ENCODE measurements around the gene HNRNPLL. TPM values are rescaled to one million over a fixed set of nuclear protein-coding genes. Genes with fewer than 3 reads are reported as not detected.

HNRNPLL gene
- total and polyA plus RNA-seq, 4 donors: 53.2 to 85.3 (median 59.7) TPM

DNA sequence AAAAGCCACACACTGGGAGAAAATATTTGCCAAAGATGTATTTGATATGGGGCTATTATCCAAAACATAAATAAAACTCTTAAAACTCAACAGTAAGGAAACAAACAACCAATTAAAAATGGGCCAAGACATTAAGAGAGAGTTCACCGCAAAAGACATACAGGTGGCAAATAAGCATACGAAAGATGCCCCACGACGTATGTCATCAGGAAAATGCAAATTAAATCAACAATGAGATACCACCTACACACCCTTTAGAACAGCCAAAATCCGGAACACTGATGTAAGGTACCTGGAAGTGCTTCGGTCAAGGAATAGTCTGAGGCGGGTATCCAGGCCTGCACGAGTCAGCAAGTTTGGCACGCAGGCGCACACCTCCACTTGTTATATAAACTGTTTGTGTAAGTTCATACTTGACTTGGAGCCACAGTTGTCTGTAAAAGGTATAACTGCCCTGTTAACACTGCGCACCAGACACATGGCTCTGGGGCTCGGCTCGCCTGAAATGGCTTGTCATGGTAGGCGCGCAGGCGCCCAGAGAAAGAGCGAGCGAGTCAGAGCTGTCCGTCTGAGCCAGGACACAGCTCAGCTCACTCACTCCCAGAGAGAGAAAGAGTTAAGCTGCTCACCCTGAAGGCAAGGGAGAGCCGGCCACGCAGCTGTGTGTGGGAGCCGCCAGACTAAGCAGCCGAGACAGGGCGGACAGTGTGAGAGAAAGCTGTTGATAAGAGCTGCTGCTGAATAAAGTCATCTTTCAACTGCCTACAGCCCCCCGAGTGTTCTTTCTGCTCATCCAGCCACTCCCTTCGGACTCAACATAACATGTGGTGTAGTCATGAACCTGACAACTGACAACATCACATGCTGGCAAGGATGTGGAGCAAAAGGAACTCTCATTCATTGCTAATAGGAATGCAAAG lies 87.3 kb downstream of the HNRNPLL start:
- peak in 2 of 6 donors; percentile 17 to 57 for DNase-seq (ENCODE audit: low read depth in 4 of 6, low spot score in 6 of 6)

DNA sequence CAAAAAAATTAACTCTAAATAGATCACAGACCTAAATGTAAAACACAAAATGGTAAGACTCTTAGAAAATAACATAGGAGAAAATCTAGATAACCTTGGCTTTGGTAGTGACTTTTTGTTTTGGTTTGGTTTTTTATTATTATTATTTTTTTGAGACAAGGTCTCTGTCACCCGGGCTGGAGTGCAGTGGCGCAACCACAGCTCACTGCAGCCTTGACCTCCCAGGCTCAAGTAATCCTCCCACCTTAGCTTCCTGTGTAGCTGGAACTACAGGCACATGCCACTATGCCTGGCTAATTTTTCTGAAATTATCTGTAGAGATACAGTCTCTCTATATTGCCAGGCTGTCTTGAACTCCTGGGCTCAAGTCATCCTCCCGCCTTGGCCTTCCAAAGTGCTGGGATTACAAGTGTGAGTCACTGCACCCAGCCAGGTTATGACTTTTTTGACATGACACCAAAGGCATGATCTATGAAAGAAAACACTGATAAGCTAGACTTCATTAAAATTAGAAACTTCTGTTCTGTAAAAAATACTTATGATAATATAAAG lies 88.0 kb downstream of the HNRNPLL start:
- Histone ChIP-seq H3K4me3 (ENCODE audit: low read depth, low read length) (no peak overlapping the region), H3K36me3 (ENCODE audit: control insufficient read depth, insufficient read depth, low read length) (no peaks in the 10 kb centered on the region), H3K27ac (ENCODE audit: low read depth, low read length) (no peak overlapping the region)

More for the DNA sequence above, 87.3 kb downstream of the HNRNPLL start:
- Histone ChIP-seq H3K36me3 (ENCODE audit: control insufficient read depth, insufficient read depth, low read length) (no peaks in the 10 kb centered on the region), H3K4me1 (ENCODE audit: control insufficient read depth, insufficient read depth, low read length) (peaks cover 4% of the 10 kb centered on the region), H3K27ac (ENCODE audit: low read depth, low read length) (peak overlapping the region; percentile 47), H3K4me3 (ENCODE audit: low read depth, low read length) (no peak overlapping the region), H3K9me3 (ENCODE audit: control insufficient read depth, insufficient read depth, low read length) (no peaks in the 10 kb centered on the region), H3K27me3 (ENCODE audit: control insufficient read depth, insufficient read depth, low read length) (no peaks in the 10 kb centered on the region)
- 84% methylated on average over 17 of the region's 26 CpGs for WGBS (ENCODE audit: insufficient coverage)

GRCh38 chr2:38512211-38512610 lies 90.5 kb downstream of the HNRNPLL start:
- no peak overlapping the region for H3K4me3 ChIP-seq (ENCODE audit: low read depth, low read length)
- WGBS (ENCODE audit: insufficient coverage): 86% methylated on average over 1 of the region's 3 CpGs
- no peak overlapping the region for H3K27ac ChIP-seq (ENCODE audit: low read depth, low read length)
- no peaks in the 10 kb centered on the region for H3K9me3 ChIP-seq (ENCODE audit: control insufficient read depth, insufficient read depth, low read length)
- H3K36me3 ChIP-seq (ENCODE audit: control insufficient read depth, insufficient read depth, low read length): no peaks in the 10 kb centered on the region
- no peak for DNase-seq (ENCODE audit: low read depth in 4 of 6, low spot score in 6 of 6)
- H3K27me3 ChIP-seq (ENCODE audit: control insufficient read depth, insufficient read depth, low read length): no peaks in the 10 kb centered on the region
- H3K4me1 ChIP-seq (ENCODE audit: control insufficient read depth, insufficient read depth, low read length): peaks cover 11% of the 10 kb centered on the region

More for the DNA sequence above, 88.0 kb downstream of the HNRNPLL start:
- H3K4me1 ChIP-seq (ENCODE audit: control insufficient read depth, insufficient read depth, low read length): peaks cover 4% of the 10 kb centered on the region
- no peaks in the 10 kb centered on the region for H3K27me3 ChIP-seq (ENCODE audit: control insufficient read depth, insufficient read depth, low read length)
- H3K9me3 ChIP-seq (ENCODE audit: control insufficient read depth, insufficient read depth, low read length): no peaks in the 10 kb centered on the region
- no CpG with 5 or more reads among the region's 3 CpGs for WGBS (ENCODE audit: insufficient coverage)
- DNase-seq (ENCODE audit: low read depth in 4 of 6, low spot score in 6 of 6): no peak

Other genes with a start within 250 kb of the HNRNPLL start
- 100 to 1,000 TPM; 118 to 127 TPM for gene ATL2, start 225.7 kb downstream of the HNRNPLL start, total RNA-seq
- 10 to 100 TPM; 36.4 to 49.1 TPM for gene ATL2, start 225.7 kb downstream of the HNRNPLL start, polyA plus RNA-seq (ENCODE audit: insufficient read length in 2 of 2)
- 10 to 100 TPM in 1 of 2 donors, 1 to 10 TPM in 1; 7.6 to 17.4 TPM for gene GALM, start 63.2 kb upstream of the HNRNPLL start, total RNA-seq
- gene GALM, start 63.2 kb upstream of the HNRNPLL start, polyA plus RNA-seq (ENCODE audit: insufficient read length in 2 of 2): 1 to 10 TPM; 6.7 to 8.1 TPM
- gene SRSF7, start 148.4 kb upstream of the HNRNPLL start, total RNA-seq: 100 to 1,000 TPM; 115 to 123 TPM
- 100 to 1,000 TPM; 145 to 162 TPM for gene SRSF7, start 148.4 kb upstream of the HNRNPLL start, polyA plus RNA-seq (ENCODE audit: insufficient read length in 2 of 2)
- 10 to 100 TPM in 1 of 2 donors, 1 to 10 TPM in 1; 9.9 to 16.8 TPM for gene GEMIN6, start 175.3 kb upstream of the HNRNPLL start, total RNA-seq
- 10 to 100 TPM; 13.0 to 15.4 TPM for gene GEMIN6, start 175.3 kb upstream of the HNRNPLL start, polyA plus RNA-seq (ENCODE audit: insufficient read length in 2 of 2)